SW 1271 (cell line): Measurements from ENCODE around the gene WDR75.

Experiments
- DNase-seq, 2 experiments: peaks; one replicate each; lab custom pipeline; 2025; lab: John Stamatoyannopoulos, UW

WDR75 gene

DNA sequence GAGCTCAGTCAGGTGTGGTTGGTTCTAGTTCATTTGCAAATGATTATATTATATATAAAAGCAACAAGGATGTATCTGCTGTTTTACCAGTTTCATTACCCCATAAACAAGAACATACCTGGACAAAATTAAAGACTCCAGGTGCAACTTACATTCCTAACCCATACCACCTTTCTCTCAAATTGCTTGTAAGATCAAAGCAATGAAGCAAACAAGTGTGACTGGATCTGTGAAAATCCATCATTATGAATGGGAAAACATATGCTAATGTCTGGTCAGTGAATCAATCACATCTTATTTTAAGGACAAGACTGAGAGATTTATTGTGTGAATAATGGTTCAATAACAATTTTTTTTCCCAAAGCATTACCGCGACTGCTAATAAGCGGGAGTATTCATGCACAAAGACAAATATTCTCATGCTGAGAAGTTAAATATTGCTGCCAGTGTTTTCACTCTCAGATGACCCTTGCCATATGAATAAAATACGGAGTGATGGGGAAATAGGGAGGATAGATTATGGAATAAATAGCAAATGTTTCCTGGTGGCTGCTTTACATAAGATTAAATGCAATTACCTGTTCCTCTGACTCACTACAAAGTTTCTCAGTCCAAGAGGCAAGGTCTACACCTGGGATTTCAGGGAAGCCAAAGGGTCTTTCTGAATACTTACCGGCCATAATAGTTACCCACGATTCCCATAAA, 59.3 kb downstream of the WDR75 start:
- DNase-seq = no peak

DNA sequence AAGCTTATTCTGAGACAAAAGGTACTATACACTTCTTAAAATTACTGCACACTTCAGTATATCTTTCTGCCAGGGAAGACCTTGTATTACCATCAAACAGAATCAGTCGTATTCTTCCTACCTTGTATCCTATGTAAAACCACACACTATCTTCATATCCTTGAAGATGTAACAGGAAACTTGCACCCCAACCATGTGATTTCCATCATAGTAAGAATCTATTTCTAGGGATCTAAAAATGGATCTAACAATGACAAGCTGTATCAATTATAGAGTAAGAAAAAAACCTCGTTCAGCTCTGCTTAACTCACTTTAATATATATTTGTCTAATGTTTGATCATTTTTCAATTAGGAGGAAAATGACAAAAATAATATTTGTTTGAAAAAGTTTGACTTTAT, 60.2 kb downstream of the WDR75 start:
- DNase-seq = no peak

DNA sequence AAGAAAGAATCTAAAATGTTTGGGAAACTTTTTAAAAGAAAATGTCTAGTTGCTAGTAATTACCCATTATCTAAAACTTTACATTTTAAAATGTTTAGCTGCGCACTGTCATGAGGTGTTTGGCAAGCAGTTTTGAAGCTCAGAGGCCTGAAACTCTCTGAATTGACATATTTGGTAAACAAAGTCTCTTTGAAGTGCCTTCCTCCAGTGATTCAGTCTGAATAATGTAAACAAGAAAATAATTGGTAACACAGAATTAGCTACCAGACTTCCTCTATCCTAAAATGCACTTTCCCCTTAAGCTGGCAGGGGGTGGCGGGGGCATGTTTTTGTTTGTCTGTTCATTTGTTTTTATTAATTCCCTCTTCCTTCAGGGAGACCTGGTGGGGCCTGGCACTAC, 61.4 kb downstream of the WDR75 start:
- no peak for DNase-seq

DNA sequence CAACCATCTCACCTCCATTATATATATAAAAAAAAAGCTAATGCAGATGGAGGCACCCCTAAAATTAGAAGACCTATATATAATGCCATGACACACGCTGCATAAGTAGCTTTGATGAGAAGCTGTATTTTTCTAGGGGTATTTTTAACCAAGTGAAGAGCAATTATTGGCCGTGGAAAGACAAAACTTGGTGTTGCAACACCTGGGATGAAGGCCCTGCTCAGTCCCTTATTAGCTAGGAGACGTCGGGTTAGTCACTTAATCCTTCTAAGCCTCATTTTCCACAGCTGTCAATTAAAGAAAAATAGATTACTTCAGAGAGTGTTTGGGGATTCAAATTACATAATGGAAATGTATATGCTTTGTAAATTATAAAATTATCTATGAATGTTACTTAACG, 63.0 kb downstream of the WDR75 start:
- no peak for DNase-seq

DNA sequence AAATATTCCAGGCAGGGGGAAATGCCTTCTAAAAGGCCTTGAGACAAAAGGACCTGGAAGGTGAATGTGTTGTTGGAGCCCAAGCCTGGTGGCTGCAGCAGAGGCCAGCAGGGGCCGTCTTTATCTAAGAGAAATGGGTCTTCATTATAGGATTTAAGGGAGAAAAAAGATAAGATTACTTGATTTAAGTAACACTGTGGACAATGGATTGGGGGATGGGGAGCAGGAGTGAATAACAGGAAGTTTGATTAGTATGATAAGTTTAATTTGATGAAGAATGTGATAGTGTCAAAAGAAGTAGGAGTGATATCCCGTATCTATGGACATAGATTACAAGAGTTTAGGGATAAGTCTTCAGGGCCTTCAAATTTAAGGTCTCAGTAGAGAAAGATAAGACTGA, 64.2 kb downstream of the WDR75 start:
- DNase-seq = no peak

DNA sequence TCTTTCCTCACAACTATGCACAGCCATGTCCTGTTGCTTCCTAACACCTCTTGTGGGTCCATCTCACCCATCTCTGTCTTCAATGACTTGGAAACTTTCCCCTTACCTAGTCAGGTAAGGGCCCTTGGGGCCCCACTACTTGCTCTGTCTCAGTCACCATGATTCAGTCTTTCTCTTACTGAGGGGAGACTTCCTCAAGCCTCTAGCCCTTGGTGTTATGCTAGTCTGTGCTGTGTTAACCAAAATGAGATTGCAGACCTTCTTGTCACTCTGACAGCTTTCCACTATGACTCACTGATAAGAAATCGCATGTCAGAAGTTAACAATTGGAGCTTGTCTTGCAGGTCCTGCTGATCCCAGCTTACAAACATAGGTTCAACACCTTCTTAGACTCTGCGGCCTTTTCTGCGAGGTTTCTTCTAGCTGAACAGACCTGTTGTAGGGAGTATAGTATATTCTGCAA, 65.3 kb downstream of the WDR75 start:
- no peak for DNase-seq

DNA sequence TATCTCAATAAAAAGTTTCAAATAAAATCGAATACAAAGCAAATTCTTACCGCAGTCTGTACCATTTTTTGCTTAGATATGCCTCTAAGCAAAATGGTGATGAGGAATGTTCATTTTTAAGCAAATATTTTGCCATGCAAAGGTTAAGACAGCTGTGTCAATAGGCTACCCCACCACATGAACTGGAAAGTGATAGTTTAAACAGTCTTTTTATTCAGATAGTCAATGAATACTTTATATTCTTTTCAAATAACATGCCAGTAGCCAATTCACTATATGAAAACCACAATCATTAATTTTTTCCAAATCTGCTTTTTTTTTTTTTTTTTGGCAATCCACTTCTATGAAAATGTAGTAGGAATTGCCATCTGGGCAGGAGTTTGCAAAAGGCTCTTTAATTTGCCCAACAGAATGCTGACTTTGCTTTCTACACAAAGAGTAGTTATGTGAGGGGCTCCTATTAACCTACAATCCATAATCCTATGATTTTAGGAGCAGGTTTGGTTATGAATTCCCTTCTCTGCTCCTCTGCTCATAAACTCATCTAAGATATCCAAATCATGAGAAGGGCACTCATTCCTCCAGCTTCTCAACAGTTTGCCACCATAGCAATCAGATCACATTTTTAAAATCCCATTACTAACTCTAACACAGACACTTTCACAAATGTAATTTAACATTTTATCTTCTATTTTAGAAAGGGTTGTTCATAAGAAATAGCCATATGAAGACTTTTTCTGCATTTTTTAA, 70.1 kb downstream of the WDR75 start:
- no peak for DNase-seq

DNA sequence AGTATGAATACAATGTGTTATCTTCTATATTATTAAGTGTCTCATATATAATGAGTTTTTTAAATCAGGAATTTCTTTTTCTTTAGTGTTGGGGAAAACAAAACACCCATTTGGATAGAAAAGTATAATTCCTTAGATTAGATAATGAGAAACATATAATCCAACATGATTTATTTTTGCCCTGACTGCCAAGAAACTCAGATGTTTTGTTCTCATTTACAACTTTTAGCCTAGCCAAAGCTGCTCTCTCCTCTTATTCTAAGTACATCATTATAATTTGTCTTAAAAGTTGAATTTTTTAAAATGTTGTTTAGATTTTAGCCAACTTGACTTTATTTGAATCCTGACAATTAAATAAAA, 70.7 kb downstream of the WDR75 start:
- DNase-seq = no peak

DNA sequence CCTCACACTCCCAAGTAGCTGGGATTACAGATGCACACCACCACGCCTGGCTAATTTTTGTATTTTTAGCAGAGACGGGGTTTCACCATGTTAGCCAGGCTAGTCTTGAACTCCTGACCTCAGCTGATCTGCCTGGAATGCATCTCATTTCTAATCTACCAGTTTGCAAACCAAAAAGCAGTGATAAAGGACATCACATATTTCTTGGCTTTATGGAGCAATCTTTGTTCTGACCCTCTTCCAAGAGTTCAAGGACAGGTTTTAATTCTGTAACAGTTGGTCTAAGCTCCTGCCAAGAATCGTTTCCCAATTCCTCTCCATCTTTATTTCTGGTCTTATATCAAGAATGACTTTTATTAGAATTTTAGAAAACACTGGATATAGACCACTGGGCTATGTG, 71.6 kb downstream of the WDR75 start:
- no peak for DNase-seq

DNA sequence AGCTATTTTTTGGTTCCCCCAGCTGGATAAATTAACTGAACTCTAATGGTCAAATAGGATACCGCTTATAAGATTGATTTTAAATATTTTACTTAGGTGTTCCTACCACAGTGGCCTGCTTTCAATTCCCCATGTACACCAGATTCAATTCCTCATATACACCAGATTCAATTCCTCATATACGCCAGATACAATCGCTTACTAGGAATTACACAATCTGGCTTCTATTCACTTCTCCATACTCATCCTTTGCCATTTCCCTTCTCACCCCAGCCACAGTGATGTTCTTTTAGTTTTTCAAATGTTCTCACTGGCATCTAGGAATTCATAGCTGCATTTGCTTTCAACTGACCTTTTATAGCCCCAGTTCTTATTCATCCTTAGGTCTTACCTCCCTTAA, 72.8 kb downstream of the WDR75 start:
- DNase-seq = no peak

DNA sequence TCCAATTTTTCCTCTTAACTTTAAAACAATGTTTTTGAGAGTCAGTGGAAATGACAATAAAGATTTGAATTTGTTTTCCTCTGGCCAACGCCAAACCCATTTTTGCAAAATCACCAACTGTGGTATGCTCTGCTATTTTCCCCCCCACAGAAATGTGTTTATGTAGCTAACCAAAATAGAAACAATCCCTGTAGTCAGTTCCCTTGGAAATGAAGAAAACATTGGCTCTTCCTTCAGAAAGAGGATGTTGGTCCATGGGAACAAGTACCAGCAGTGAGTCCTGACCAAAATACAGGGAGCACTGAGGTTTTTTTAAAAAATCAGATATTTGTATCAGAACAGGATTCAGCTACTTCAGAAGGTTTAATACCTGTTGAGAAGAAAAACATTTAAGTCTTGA, 74.0 kb downstream of the WDR75 start:
- DNase-seq = no peak

DNA sequence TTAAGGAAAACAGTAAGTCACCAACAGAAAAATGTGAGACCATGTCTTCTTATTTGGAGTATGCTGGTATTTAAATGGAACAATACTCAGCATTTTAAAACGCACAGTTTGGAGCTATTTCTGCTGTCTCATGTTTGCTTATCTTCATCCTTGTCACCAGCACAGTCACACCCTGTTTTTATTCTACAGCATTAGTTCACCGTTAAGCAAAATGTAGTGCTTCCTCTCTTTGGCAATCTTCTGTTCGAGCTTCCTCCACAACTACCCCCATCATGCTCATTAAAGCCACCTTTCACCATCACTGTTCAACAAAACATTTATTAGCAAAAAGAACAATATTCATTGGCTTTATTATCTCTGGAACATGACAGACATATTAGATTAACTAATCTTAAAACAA, 75.3 kb downstream of the WDR75 start:
- DNase-seq = no peak

DNA sequence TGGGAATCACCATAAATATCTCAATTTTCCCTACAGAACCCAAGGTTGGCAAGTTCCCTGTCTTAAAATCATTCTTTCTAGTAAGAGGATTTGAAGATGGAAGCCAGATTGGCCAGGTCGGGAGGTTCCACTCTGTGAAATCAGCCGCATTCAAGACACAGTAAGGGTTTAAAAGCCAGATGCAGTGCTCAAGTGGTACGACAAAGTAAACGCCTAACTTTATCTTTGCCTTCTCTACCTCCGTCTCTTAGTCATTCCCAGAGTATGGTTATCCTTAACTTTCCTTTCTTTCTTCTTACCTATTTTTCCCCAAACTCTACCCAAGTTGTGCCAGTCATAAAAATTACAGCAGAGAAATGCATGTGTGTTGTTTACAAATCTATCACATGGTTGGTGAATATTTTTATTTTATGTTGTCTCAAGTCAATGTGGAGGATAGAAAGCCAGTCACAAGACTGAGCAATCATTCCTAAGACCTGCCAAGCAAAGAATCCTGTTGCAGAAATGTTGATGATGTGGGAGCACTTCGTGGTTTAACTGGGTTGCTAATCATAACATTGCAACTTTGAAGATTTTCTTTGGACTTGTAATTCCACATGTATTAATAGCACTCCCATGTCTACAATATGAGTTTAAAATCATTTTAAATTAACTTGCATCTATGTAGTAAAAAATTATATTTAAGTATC, 76.7 kb downstream of the WDR75 start:
- DNase-seq = no peak

DNA sequence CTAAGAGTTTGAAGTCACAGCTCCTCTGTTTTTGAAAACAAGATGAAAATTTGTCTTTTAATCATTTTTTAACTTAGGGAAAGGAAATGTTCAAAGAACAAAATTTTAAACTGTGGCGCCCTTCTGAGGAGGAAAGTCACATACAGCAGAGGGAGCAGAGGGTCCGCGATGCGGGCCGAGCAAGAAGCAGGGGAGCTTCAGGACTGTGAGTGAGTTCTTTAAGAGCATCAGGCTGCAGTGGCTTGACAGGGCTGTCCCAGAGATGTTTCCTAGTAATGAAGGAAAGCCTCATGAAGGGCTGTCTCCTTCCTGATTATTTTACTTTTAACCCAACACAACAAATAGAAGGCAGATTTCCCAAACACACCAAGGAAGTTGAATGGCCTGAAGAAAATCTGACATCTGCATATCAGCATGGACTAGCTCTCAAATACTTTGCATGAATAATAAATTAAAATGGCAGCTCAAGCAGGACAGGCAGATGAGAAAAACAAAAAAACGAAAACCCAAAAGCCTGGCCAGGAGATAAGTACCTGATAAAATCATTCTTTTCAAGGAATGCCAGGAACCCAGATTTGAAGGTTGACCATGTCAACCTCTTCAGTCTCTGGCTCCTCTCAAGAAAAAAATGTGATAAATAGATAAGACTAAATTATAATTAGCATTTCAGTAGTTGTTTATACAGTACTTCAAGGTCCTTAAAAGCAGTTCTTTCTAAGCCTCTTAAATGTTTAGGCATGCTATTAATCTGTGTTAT, 78.5 kb downstream of the WDR75 start:
- DNase-seq = no peak

DNA sequence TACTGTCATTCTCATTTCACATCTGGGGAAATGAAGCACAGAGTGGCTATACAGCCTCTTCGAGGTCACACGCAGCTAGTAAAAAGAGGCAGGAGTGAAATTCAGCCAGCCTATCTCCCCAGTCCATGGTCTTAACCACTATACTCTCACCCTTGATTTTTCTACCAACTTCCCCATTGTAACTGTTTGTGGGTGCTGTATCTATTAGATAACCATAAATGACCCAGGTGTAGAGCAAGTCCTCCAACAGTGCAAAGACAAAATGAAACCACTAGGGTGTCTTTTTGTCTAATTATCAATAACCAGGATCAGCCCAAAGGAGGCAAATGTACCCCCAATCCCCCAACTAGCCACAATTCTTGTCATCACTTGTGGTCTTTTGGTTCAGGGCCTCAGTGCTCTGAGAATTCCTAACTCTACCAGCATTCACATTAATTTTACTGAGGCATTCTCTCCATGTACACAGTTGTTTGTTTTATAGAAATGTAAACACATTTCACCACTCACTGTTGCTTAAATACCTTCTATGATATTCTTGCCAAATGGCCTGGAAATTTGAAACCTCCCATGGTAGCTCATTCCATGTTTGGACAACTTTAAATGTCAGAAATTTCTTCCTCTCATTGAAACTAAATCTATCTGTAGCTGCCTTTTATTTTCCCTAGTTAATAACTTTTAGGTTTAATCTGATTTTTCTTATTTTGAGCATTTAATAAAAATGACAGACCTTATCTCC, 80.6 kb downstream of the WDR75 start:
- DNase-seq = no peak

DNA sequence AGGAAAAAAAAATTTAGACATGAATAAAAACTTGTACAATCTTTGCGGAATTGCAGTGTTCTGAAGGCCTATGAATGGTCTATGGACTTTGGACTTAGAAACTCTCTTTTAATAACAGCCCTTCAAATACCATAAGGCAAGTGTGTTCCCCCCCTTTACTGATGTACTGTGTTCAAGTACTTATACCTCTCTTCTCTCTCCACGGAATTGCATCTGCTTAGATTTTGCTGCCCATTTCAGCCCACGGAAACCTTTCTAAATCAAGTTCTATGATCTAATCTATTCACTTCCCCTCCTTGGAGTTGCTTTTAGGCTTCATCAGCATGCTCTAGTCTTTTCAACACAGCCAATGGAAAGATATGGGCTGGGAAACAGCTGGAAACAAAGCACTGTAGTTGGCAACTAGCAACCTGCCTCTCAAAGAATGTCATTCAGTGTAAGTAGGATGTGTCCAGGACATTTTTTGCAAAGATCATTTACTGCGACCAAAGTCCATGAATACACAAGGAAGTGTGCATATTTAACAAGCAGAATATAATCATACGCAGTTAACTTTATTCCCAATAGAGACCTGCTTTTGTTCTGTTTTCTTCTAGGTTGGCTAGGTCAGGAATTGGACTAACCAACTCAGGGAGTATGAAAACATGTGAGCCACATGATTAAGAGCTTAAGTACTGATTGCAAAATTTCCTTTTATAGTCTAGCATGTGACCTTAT, 81.3 kb downstream of the WDR75 start:
- DNase-seq = no peak

DNA sequence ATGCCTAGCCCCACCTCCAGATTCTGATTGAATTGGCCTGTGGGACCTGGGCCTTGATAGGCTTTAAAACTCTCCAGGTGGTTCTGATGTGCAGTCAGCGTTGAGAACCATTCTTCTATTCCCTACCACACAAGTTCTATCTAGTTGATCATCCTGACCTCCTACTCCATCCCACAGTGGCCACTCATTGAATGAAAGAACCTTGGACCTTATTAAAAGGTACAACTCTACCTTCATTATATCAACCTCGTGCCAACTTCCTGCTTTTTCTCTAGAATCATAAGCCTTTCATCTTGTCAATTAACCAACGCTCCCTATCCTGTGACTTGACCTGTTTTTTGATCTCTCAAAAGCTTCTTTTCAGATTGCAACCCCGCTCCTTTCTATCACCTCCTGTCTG, 83.5 kb downstream of the WDR75 start:
- no peak for DNase-seq
